WTC11 (cell line): ENCODE data around the gene KHDRBS1. TPM values are rescaled to one million over a fixed set of nuclear protein-coding genes. Genes with fewer than 3 reads are reported as not detected.

Experiments
- ATAC-seq: fragments of 200-7000 bp; cut with Tn5 transposase; 2 replicates; pipeline ENCODE4 v1.10.0; 2021; ENCODE audit warnings: mild to moderate bottlenecking, moderate library complexity
- CTCF ChIA-PET: fragments of 300-600 bp; sonication (Branson Sonifier 250); formaldehyde crosslinking; loops from one replicate; lab custom pipeline; 2021; ENCODE audit warnings: antibody characterized with exemption; lab: Charles Lee
- POLR2A ChIA-PET: fragments of 350-600 bp; sonication (Branson Sonifier 250); formaldehyde crosslinking; loops from one replicate; lab custom pipeline; 2021; ENCODE audit warnings: antibody characterized with exemption; lab: Charles Lee
- DNase-seq: peaks from one replicate; pipeline ENCODE4 v3.0.0; 2021; ENCODE audit warnings: low spot score
- H3K27ac Mint-ChIP-seq: 2 replicates; pipeline ENCODE4 v1.8.0; 2021; ENCODE audit warnings: mixed read lengths
- H3K27me3 Mint-ChIP-seq: 2 replicates; pipeline ENCODE4 v1.8.0; 2021; ENCODE audit warnings: low read depth, mild to moderate bottlenecking, moderate library complexity, mixed read lengths
- H3K36me3 Mint-ChIP-seq: 2 replicates; pipeline ENCODE4 v1.8.0; 2021; ENCODE audit warnings: mixed read lengths
- H3K4me1 Mint-ChIP-seq: 2 replicates; pipeline ENCODE4 v1.8.0; 2022; ENCODE audit warnings: mixed read lengths
- H3K4me3 Mint-ChIP-seq: 2 replicates; pipeline ENCODE4 v1.8.0; 2021; ENCODE audit warnings: mild to moderate bottlenecking, moderate library complexity, mixed read lengths
- H3K9me3 Mint-ChIP-seq: 2 replicates; pipeline ENCODE4 v1.8.0; 2021; ENCODE audit warnings: mixed read lengths
- ELF4 ChIP-seq: sonication (generic); formaldehyde crosslinking; IDR thresholded peaks from 2 replicates; pipeline ENCODE4 v1.8.1; 2022; ENCODE audit warnings: low read depth, mild to moderate bottlenecking, moderate library complexity, missing genetic modification reagents
- FOXJ3 ChIP-seq: sonication (generic); formaldehyde crosslinking; IDR thresholded peaks from 2 replicates; pipeline ENCODE4 v1.9.0; 2021; ENCODE audit warnings: missing genetic modification reagents, mild to moderate bottlenecking, borderline replicate concordance
- JAZF1 ChIP-seq: fragments of 250-450 bp; sonication (Bioruptor Pico); IDR thresholded peaks from 2 replicates; pipeline ENCODE4 v1.9.0; 2021; ENCODE audit warnings: moderate library complexity, mild to moderate bottlenecking, inconsistent platforms
- JUN ChIP-seq: sonication (generic); formaldehyde crosslinking; IDR thresholded peaks from 2 replicates; pipeline ENCODE4 v1.8.0; 2023; ENCODE audit warnings: mild to moderate bottlenecking, missing genetic modification reagents
- NFYB ChIP-seq: sonication (generic); formaldehyde crosslinking; conservative IDR thresholded peaks from 2 replicates; pipeline ENCODE4 v1.8.0; 2022; ENCODE audit warnings: low read depth, missing genetic modification reagents
- NR1H2 ChIP-seq: sonication (generic); formaldehyde crosslinking; IDR thresholded peaks from 2 replicates; pipeline ENCODE4 v1.9.0; 2021; ENCODE audit warnings: mild to moderate bottlenecking, moderate library complexity, missing genetic modification reagents
- PRRX2 ChIP-seq: fragments of 250-450 bp; sonication (Bioruptor Pico); IDR thresholded peaks from 2 replicates; pipeline ENCODE4 v1.8.0; 2021; ENCODE audit warnings: mild to moderate bottlenecking
- TCF7 ChIP-seq: sonication (generic); formaldehyde crosslinking; IDR thresholded peaks from 2 replicates; pipeline ENCODE4 v1.8.0; 2022; ENCODE audit warnings: mild to moderate bottlenecking, low read depth, missing genetic modification reagents, moderate library complexity
- TEAD1 ChIP-seq: sonication (generic); formaldehyde crosslinking; IDR thresholded peaks from 2 replicates; pipeline ENCODE4 v1.8.0; 2022; ENCODE audit warnings: mild to moderate bottlenecking, missing genetic modification reagents
- ZNF121 ChIP-seq: sonication (generic); formaldehyde crosslinking; IDR thresholded peaks from 2 replicates; pipeline ENCODE4 v1.8.0; 2023; ENCODE audit warnings: missing genetic modification reagents
- ZNF416 ChIP-seq: fragments of 250-450 bp; sonication (Bioruptor Pico); IDR thresholded peaks from 2 replicates; pipeline ENCODE4 v1.9.0; 2021; ENCODE audit warnings: mild to moderate bottlenecking, inconsistent platforms
- total RNA-seq: library from RNA; stranded (reverse); gene quantifications from 3 replicates; pipeline ENCODE4 v1.2.3, GENCODE V29; 2021
- TF ChIP-seq, protein P1 (sequence below): sonication (generic); formaldehyde crosslinking; IDR thresholded peaks from 2 replicates; pipeline ENCODE4 v1.8.1; 2023; ENCODE audit warnings: mild to moderate bottlenecking, missing genetic modification reagents
- TF ChIP-seq, protein P2 (sequence below): sonication (generic); formaldehyde crosslinking; IDR thresholded peaks from 2 replicates; pipeline ENCODE4 v1.8.0; 2023; ENCODE audit warnings: missing genetic modification reagents
- TF ChIP-seq, protein P3 (sequence below): sonication (generic); formaldehyde crosslinking; IDR thresholded peaks from 2 replicates; pipeline ENCODE4 v1.8.1; 2022; ENCODE audit warnings: low read depth, missing genetic modification reagents, borderline replicate concordance
- TF ChIP-seq, protein P4 (sequence below): sonication (generic); formaldehyde crosslinking; IDR thresholded peaks from 2 replicates; pipeline ENCODE4 v1.8.0; 2022; ENCODE audit warnings: mild to moderate bottlenecking, missing genetic modification reagents
- TF ChIP-seq, protein P5 (sequence below): sonication (generic); formaldehyde crosslinking; IDR thresholded peaks from 2 replicates; pipeline ENCODE4 v1.8.1; 2022; ENCODE audit warnings: mild to moderate bottlenecking, missing genetic modification reagents, moderate library complexity, borderline replicate concordance
- TF ChIP-seq, protein P6 (sequence below): fragments of 200-600 bp; IDR thresholded peaks from 2 replicates; pipeline ENCODE4 v1.8.0; 2022; ENCODE audit warnings: antibody characterized with exemption
- TF ChIP-seq, protein P7 (sequence below): sonication (generic); formaldehyde crosslinking; IDR thresholded peaks from 2 replicates; pipeline ENCODE4 v1.8.1; 2023; ENCODE audit warnings: mild to moderate bottlenecking, missing genetic modification reagents, borderline replicate concordance

Gene KHDRBS1
- total RNA-seq, 1 experiment from 2014 or later = 264 TPM

DNA sequence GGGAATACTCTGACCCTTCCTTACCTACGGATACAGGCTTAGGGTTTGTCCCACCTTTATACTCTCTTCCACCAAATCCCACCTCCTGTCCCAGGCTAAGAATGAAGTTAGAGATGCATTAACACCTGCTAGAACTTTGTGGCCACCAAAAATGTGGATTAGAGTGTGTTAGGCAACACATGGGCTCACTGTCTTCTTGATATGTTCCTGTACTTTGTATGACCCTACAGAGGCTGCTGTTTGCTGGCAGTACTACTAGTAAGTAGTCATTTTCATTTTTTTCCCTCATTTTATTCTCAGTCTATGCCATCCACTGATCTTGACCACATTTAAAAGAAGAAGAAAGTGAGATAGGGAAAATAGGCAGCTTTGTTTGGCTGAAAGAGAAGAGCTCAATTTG, 38.0 kb downstream of the KHDRBS1 start:
- H3K27ac Mint-ChIP-seq = peak overlapping the region; percentile 40; the same call in 1 of the 2 replicates

More for the DNA sequence above, 38.0 kb downstream of the KHDRBS1 start:
- TF ChIP-seq, protein P1, sequence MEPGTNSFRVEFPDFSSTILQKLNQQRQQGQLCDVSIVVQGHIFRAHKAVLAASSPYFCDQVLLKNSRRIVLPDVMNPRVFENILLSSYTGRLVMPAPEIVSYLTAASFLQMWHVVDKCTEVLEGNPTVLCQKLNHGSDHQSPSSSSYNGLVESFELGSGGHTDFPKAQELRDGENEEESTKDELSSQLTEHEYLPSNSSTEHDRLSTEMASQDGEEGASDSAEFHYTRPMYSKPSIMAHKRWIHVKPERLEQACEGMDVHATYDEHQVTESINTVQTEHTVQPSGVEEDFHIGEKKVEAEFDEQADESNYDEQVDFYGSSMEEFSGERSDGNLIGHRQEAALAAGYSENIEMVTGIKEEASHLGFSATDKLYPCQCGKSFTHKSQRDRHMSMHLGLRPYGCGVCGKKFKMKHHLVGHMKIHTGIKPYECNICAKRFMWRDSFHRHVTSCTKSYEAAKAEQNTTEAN (CRISPR knock-in tag) = no peak
- TF ChIP-seq NR1H2 = no peak
- TF ChIP-seq FOXJ3 = no peak
- no peak for TF ChIP-seq JUN (CRISPR knock-in tag)
- TF ChIP-seq, protein P2, sequence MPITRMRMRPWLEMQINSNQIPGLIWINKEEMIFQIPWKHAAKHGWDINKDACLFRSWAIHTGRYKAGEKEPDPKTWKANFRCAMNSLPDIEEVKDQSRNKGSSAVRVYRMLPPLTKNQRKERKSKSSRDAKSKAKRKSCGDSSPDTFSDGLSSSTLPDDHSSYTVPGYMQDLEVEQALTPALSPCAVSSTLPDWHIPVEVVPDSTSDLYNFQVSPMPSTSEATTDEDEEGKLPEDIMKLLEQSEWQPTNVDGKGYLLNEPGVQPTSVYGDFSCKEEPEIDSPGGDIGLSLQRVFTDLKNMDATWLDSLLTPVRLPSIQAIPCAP (CRISPR knock-in tag) = no peak
- TF ChIP-seq, protein P3, sequence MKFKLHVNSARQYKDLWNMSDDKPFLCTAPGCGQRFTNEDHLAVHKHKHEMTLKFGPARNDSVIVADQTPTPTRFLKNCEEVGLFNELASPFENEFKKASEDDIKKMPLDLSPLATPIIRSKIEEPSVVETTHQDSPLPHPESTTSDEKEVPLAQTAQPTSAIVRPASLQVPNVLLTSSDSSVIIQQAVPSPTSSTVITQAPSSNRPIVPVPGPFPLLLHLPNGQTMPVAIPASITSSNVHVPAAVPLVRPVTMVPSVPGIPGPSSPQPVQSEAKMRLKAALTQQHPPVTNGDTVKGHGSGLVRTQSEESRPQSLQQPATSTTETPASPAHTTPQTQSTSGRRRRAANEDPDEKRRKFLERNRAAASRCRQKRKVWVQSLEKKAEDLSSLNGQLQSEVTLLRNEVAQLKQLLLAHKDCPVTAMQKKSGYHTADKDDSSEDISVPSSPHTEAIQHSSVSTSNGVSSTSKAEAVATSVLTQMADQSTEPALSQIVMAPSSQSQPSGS (CRISPR knock-in tag) = no peak
- TF ChIP-seq PRRX2 (CRISPR knock-in tag) = no peak
- TF ChIP-seq, protein P4, sequence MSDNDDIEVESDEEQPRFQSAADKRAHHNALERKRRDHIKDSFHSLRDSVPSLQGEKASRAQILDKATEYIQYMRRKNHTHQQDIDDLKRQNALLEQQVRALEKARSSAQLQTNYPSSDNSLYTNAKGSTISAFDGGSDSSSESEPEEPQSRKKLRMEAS (CRISPR knock-in tag) = no peak
- TF ChIP-seq TEAD1 (CRISPR knock-in tag) = no peak
- no peak for TF ChIP-seq TCF7 (CRISPR knock-in tag)
- no peak for TF ChIP-seq ZNF121
- no peak for TF ChIP-seq JAZF1 (CRISPR knock-in tag)
- TF ChIP-seq, protein P5, sequence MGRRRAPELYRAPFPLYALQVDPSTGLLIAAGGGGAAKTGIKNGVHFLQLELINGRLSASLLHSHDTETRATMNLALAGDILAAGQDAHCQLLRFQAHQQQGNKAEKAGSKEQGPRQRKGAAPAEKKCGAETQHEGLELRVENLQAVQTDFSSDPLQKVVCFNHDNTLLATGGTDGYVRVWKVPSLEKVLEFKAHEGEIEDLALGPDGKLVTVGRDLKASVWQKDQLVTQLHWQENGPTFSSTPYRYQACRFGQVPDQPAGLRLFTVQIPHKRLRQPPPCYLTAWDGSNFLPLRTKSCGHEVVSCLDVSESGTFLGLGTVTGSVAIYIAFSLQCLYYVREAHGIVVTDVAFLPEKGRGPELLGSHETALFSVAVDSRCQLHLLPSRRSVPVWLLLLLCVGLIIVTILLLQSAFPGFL (CRISPR knock-in tag) = no peak
- no peak for TF ChIP-seq ELF4 (CRISPR knock-in tag)
- no peak for TF ChIP-seq ZNF416 (CRISPR knock-in tag)
- TF ChIP-seq, protein P6, sequence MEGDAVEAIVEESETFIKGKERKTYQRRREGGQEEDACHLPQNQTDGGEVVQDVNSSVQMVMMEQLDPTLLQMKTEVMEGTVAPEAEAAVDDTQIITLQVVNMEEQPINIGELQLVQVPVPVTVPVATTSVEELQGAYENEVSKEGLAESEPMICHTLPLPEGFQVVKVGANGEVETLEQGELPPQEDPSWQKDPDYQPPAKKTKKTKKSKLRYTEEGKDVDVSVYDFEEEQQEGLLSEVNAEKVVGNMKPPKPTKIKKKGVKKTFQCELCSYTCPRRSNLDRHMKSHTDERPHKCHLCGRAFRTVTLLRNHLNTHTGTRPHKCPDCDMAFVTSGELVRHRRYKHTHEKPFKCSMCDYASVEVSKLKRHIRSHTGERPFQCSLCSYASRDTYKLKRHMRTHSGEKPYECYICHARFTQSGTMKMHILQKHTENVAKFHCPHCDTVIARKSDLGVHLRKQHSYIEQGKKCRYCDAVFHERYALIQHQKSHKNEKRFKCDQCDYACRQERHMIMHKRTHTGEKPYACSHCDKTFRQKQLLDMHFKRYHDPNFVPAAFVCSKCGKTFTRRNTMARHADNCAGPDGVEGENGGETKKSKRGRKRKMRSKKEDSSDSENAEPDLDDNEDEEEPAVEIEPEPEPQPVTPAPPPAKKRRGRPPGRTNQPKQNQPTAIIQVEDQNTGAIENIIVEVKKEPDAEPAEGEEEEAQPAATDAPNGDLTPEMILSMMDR = no peak
- TF ChIP-seq, protein P7, sequence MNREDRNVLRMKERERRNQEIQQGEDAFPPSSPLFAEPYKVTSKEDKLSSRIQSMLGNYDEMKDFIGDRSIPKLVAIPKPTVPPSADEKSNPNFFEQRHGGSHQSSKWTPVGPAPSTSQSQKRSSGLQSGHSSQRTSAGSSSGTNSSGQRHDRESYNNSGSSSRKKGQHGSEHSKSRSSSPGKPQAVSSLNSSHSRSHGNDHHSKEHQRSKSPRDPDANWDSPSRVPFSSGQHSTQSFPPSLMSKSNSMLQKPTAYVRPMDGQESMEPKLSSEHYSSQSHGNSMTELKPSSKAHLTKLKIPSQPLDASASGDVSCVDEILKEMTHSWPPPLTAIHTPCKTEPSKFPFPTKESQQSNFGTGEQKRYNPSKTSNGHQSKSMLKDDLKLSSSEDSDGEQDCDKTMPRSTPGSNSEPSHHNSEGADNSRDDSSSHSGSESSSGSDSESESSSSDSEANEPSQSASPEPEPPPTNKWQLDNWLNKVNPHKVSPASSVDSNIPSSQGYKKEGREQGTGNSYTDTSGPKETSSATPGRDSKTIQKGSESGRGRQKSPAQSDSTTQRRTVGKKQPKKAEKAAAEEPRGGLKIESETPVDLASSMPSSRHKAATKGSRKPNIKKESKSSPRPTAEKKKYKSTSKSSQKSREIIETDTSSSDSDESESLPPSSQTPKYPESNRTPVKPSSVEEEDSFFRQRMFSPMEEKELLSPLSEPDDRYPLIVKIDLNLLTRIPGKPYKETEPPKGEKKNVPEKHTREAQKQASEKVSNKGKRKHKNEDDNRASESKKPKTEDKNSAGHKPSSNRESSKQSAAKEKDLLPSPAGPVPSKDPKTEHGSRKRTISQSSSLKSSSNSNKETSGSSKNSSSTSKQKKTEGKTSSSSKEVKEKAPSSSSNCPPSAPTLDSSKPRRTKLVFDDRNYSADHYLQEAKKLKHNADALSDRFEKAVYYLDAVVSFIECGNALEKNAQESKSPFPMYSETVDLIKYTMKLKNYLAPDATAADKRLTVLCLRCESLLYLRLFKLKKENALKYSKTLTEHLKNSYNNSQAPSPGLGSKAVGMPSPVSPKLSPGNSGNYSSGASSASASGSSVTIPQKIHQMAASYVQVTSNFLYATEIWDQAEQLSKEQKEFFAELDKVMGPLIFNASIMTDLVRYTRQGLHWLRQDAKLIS (CRISPR knock-in tag) = no peak
- TF ChIP-seq NFYB (CRISPR knock-in tag) = no peak
- H3K36me3 Mint-ChIP-seq = peaks cover 76% of the 10 kb centered on the region
- POLR2A ChIA-PET = no interaction called here
- no peak overlapping the region for H3K4me3 Mint-ChIP-seq
- ATAC-seq (no peak), DNase-seq (no peak)
- no peaks in the 10 kb centered on the region for H3K27me3 Mint-ChIP-seq
- H3K9me3 Mint-ChIP-seq = no peaks in the 10 kb centered on the region
- CTCF ChIA-PET = interaction anchor here (1.2 kb wide), 1 partner anchor 12 kb away, joined by 3 read pairs; no protein-coding TSS in a partner anchor
- H3K4me1 Mint-ChIP-seq = no peaks in the 10 kb centered on the region
